ENCODE measurements around the gene HPCAL4.

Gene HPCAL4

DNA sequence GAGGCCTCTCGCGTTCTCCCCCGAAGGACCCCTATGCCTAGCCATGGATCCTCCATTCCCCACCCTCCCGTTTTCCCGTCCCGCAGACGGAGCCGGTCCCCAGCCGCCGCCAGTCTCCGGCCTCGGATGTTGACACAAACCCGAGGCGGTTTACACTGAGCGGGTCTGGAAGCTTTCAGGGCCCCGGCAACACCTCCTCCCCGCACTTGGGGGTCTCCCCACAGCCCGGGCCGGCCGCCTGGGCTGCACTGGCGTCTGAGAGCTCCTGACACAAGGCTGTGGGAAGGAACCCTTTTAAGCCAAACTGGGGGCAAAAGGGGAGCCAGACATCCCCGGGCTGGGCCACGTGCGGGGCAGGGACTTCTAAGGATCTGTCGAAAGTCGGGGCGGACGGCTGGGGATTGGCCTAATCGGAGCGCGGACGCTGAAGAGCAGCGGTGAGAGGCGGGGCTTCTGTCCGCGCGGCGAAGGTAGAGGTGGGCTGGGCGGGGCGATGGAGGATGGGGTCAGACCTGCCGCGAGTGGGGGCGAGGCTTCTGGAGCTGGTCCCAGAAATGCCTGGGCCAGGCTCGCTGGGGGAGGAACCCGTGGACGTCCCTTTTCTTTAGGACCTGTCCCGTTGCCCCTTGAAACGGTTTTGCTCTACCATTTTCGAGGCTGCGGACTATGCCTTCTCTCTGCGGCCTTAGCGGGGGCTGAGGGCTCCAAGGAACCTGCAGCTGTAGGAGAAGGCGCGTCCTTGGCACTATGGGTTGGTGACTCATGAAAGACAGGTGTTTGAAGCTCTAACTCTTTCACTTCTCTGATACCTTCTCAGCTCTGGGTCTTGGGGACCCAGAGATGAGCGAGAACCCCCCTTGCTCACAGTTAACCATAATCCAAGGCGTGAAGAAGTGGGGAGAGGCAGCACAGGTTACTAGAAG is 1.2 kb upstream of the HPCAL4 start:
- H3K27me3 ChIP-seq (ENCODE audit: insufficient read depth, low read length, poor library complexity) = peaks cover 22% of the 10 kb centered on the region
- ATAC-seq (ENCODE audit: insufficient read depth, low read depth) = no peak
- no peak for TF ChIP-seq EZH2 (IDR thresholded peaks at IDR 0.05; ENCODE audit: borderline replicate concordance, low read depth, low read length, severe bottlenecking)
- TF ChIP-seq, protein P1, sequence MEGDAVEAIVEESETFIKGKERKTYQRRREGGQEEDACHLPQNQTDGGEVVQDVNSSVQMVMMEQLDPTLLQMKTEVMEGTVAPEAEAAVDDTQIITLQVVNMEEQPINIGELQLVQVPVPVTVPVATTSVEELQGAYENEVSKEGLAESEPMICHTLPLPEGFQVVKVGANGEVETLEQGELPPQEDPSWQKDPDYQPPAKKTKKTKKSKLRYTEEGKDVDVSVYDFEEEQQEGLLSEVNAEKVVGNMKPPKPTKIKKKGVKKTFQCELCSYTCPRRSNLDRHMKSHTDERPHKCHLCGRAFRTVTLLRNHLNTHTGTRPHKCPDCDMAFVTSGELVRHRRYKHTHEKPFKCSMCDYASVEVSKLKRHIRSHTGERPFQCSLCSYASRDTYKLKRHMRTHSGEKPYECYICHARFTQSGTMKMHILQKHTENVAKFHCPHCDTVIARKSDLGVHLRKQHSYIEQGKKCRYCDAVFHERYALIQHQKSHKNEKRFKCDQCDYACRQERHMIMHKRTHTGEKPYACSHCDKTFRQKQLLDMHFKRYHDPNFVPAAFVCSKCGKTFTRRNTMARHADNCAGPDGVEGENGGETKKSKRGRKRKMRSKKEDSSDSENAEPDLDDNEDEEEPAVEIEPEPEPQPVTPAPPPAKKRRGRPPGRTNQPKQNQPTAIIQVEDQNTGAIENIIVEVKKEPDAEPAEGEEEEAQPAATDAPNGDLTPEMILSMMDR (IDR thresholded peaks at IDR 0.05; ENCODE audit: borderline replicate concordance, extremely low read depth, low read length, poor library complexity, severe bottlenecking) = no peak

DNA sequence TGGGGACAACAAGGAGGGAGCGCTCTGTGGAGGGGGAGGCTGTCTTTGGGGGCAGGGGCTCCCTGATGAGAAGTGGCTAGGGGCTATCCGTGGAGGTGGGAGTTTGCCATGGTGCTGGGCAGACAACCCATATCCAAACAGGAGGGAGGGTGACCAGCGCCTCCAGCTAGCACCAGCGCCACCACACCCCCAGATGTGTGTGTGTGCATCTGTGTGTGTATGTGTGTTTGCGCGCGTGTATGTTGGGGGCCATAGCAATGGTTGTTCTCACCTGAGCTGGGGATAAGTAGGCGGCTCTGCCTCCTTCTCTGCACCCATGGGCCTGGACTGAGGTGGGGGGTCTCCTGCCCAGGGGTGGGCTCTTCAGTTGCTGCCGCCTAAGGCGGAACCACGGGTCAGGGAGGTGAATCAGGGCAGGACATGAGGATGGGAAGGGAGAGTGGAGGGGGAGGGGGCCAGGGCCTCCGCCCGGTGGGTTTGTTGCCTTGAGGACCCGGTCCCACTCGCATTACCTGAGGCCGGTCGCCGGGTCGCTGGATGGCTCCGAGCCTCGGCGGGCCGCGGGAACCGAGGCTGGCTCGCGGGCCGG is 345 bp downstream of the HPCAL4 start:
- no peaks in the 10 kb centered on the region for H3K4me1 ChIP-seq (ENCODE audit: insufficient read depth, low read length)
- TF ChIP-seq, protein P1 (IDR thresholded peaks at IDR 0.05; ENCODE audit: borderline replicate concordance, extremely low read depth, low read length, poor library complexity, severe bottlenecking) = no peak
- TF ChIP-seq EZH2 (IDR thresholded peaks at IDR 0.05; ENCODE audit: borderline replicate concordance, low read depth, low read length, severe bottlenecking) = no peak
- no peaks in the 10 kb centered on the region for H3K79me2 ChIP-seq (ENCODE audit: insufficient read depth, low read length)
- H3K9ac ChIP-seq (ENCODE audit: low read depth, low read length) = no peak overlapping the region
- ATAC-seq (ENCODE audit: insufficient read depth, low read depth) = no peak
- H4K20me1 ChIP-seq (ENCODE audit: insufficient read depth, low read length) = 0 out of 2 replicates have a peak, but pooled peaks cover 5% of the 10 kb centered on the region
- H3K36me3 ChIP-seq (ENCODE audit: insufficient read depth, low read length) = no peaks in the 10 kb centered on the region
- peaks cover 29% of the 10 kb centered on the region for H3K27me3 ChIP-seq (ENCODE audit: insufficient read depth, low read length, poor library complexity)
- no peak overlapping the region for H3K4me3 ChIP-seq (ENCODE audit: low read depth in 1 of 2, low read length in 2 of 2)
- H3K9me3 ChIP-seq (ENCODE audit: insufficient read depth, low read length, severe bottlenecking) = no peaks in the 10 kb centered on the region
- H2AFZ ChIP-seq (ENCODE audit: low read depth, low read length) = no peak overlapping the region
- no peak overlapping the region for H3K27ac ChIP-seq (ENCODE audit: low read length)
- H3K4me2 ChIP-seq (ENCODE audit: insufficient read depth, low read length) = no peak overlapping the region
- DNase-seq = no peak

More for the DNA sequence above, 1.2 kb upstream of the HPCAL4 start:
- no peaks in the 10 kb centered on the region for H3K36me3 ChIP-seq (ENCODE audit: insufficient read depth, low read length)
- DNase-seq = no peak
- no peak overlapping the region for H3K27ac ChIP-seq (ENCODE audit: low read length)
- no peaks in the 10 kb centered on the region for H3K79me2 ChIP-seq (ENCODE audit: insufficient read depth, low read length)
- H2AFZ ChIP-seq (ENCODE audit: low read depth, low read length) = no peak overlapping the region
- H3K4me2 ChIP-seq (ENCODE audit: insufficient read depth, low read length) = no peak overlapping the region
- no peaks in the 10 kb centered on the region for H3K9me3 ChIP-seq (ENCODE audit: insufficient read depth, low read length, severe bottlenecking)
- H3K4me3 ChIP-seq (ENCODE audit: low read depth in 1 of 2, low read length in 2 of 2) = no peak overlapping the region
- no peaks in the 10 kb centered on the region for H4K20me1 ChIP-seq (ENCODE audit: insufficient read depth, low read length)
- no peaks in the 10 kb centered on the region for H3K4me1 ChIP-seq (ENCODE audit: insufficient read depth, low read length)
- no peak overlapping the region for H3K9ac ChIP-seq (ENCODE audit: low read depth, low read length)

DNA sequence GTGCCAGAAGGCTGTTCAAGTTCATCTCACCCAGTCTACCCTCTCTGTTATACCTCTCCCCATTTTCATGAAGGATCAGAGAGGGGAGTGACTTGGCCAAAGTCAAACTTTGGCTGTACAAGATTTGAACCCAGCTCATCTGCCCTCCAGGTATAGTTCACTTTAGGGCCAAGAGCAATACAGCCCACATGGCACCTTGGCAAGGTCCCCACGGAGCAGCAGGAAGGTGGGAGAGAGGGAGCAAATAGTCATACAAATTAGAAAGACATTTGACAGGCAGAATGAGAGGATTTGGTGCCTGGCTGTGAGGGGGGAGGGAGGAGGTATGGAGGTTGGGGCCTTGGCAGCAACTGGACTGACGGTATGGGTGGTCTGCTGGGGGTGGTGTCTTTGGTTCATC is 1.0 kb downstream of the HPCAL4 start:
- Histone ChIP-seq H3K4me1 (ENCODE audit: insufficient read depth, low read length) (no peaks in the 10 kb centered on the region), H2AFZ (ENCODE audit: low read depth, low read length) (no peak overlapping the region), H3K4me3 (ENCODE audit: low read depth in 1 of 2, low read length in 2 of 2) (no peak overlapping the region), H3K27me3 (ENCODE audit: insufficient read depth, low read length, poor library complexity) (peaks cover 29% of the 10 kb centered on the region), H3K9me3 (ENCODE audit: insufficient read depth, low read length, severe bottlenecking) (no peaks in the 10 kb centered on the region), H4K20me1 (ENCODE audit: insufficient read depth, low read length) (0 out of 2 replicates have a peak, but pooled peaks cover 5% of the 10 kb centered on the region), H3K36me3 (ENCODE audit: insufficient read depth, low read length) (no peaks in the 10 kb centered on the region), H3K27ac (ENCODE audit: low read length) (no peak overlapping the region), H3K9ac (ENCODE audit: low read depth, low read length) (no peak overlapping the region), H3K79me2 (ENCODE audit: insufficient read depth, low read length) (no peaks in the 10 kb centered on the region), H3K4me2 (ENCODE audit: insufficient read depth, low read length) (no peak overlapping the region)
- ATAC-seq (ENCODE audit: insufficient read depth, low read depth) (no peak), DNase-seq (no peak)
- TF ChIP-seq EZH2 (IDR thresholded peaks at IDR 0.05; ENCODE audit: borderline replicate concordance, low read depth, low read length, severe bottlenecking) = no peak
- TF ChIP-seq, protein P1 (IDR thresholded peaks at IDR 0.05; ENCODE audit: borderline replicate concordance, extremely low read depth, low read length, poor library complexity, severe bottlenecking) = no peak
